ENCODE results near the gene ELOVL6. TPM values are rescaled to one million over a fixed set of nuclear protein-coding genes. Genes with fewer than 3 reads are reported as not detected.

Gene ELOVL6
- total and polyA plus RNA-seq, 10 donors = 0.58 to 4.5 (median 3.3) TPM

DNA sequence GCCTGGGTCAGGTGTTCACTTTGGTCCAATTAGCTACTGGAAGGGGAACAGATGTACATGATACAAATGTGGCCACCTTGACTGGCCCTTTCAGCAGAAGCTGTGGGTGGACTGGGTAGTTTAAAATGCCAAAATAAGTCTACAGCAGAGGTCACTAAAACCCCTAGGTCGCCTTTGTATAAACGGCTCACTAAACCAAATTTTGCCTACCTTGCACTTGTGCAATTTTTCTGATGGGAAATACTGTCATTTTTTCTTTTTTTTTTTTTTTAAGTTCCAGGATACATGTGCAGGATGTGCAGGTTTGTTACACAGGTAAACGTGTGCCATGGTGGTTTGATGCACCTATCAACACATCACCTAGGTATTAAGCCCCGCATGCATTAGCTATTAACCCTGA lies 176.0 kb downstream of the ELOVL6 start:
- 78 to 93% (median 91%) methylated on average over 4 of the region's 4 CpGs for WGBS, 5 donors
- no peak for TF ChIP-seq CTCF (IDR thresholded peaks at IDR 0.05 in 8 of 11, conservative IDR thresholded peaks at IDR 0.05 in 3 of 11)
- TF ChIP-seq POLR2AphosphoS5 (IDR thresholded peaks at IDR 0.05) = no peak
- TF ChIP-seq POLR2A (IDR thresholded peaks at IDR 0.05) = no peak
- no peaks in the 10 kb centered on the region for H3K9me3 ChIP-seq
- no peak overlapping the region for H3K27ac ChIP-seq
- DNase-seq = no peak
- H3K4me3 ChIP-seq = no peak overlapping the region
- intact Hi-C loops (cut with DNase I; ENCODE audit: low total_unique reads) = no loop called here
- no peaks in the 10 kb centered on the region for H3K4me1 ChIP-seq
- no peaks in the 10 kb centered on the region for H3K36me3 ChIP-seq
- H3K27me3 ChIP-seq (replicated peaks in 1 of 7) = no peaks in the 10 kb centered on the region

DNA sequence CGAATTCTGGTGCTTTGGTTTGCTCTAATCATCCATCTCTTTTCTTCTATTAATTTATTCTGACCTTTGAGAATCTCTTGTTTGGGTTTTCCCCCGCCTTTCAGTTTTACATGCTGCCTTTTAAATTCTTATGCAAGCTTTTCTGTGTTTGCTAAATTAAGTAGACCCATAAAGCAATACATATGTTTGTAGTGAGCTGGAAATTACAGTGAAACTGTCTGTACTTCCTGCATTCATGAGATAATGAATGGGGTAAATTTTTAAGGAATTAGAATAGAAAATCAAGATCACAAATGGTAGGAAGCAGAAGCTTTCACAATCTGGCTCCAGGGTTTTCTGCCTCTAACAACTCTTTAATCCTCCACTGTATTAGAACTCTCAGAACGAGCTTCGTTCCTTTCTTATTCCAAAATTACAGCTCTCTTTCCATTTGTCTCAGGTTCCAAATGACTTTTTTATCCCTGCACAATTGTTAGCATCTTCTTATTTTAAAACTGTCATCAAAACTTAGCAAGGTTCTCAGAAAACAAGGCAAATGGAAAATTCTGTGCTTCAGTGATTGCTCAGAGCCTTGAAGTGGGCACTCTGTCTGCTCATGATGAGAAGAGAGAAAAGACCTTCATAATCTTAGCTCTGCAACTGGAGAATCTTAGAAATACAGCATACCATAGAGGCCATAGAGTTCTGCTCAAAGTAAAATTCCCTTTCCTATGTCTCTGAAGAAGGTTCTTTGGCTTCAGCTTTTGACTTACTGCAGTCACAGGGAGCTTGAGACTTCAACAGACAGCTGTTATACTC lies 177.6 kb downstream of the ELOVL6 start:
- TF ChIP-seq POLR2AphosphoS5 (IDR thresholded peaks at IDR 0.05) = no peak
- no peak for TF ChIP-seq CTCF (IDR thresholded peaks at IDR 0.05 in 8 of 11, conservative IDR thresholded peaks at IDR 0.05 in 3 of 11)
- no peak for TF ChIP-seq POLR2A (IDR thresholded peaks at IDR 0.05)

GRCh38 chr4:110020139-110020538 lies 178.3 kb downstream of the ELOVL6 start:
- DNase-seq = no peak
- 46 to 77% (median 67%) methylated on average over 5 of the region's 5 CpGs for WGBS, 5 donors
- no peak for TF ChIP-seq POLR2A (IDR thresholded peaks at IDR 0.05)
- no peak for TF ChIP-seq CTCF (IDR thresholded peaks at IDR 0.05 in 8 of 11, conservative IDR thresholded peaks at IDR 0.05 in 3 of 11)
- TF ChIP-seq POLR2AphosphoS5 (IDR thresholded peaks at IDR 0.05) = no peak

More for the DNA sequence above, 177.6 kb downstream of the ELOVL6 start:
- Histone ChIP-seq H3K4me1 (no peaks in the 10 kb centered on the region), H3K9me3 (peaks cover 0 to 12% (median 0%) of the 10 kb centered on the region in 8 donors), H3K4me3 (no peak overlapping the region), H3K27ac (no peak overlapping the region), H3K27me3 (replicated peaks in 1 of 7) (no peaks in the 10 kb centered on the region), H3K36me3 (no peaks in the 10 kb centered on the region)
- WGBS, 5 donors = 56 to 80% (median 76%) methylated on average over 4 of the region's 4 CpGs
- intact Hi-C loops (cut with DNase I; ENCODE audit: low total_unique reads) = no loop called here
- no peak for DNase-seq

DNA sequence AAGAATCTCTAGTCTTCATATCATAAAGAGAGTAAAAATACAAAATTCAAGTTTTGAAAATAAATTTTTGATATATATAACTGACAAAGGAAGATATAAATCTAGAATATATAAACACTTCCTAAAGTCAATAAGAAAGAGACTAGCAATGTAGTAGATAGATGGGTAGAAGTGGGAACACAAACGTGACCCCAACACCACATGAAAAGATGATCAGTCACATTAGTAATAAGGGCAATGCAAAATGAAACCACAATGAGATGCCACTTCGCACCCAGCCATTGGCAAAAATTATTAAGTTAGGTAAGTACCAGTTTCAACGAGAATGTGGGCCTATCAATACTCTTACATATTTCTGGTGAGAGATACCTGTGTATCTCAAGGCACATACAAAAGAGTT lies 179.3 kb downstream of the ELOVL6 start:
- H3K4me1 ChIP-seq = no peaks in the 10 kb centered on the region
- intact Hi-C loops (cut with DNase I; ENCODE audit: low total_unique reads) = no loop called here
- no peak for DNase-seq

More at GRCh38 chr4:110020139-110020538, 178.3 kb downstream of the ELOVL6 start:
- Histone ChIP-seq H3K4me1 (no peaks in the 10 kb centered on the region), H3K36me3 (no peaks in the 10 kb centered on the region), H3K4me3 (no peak overlapping the region), H3K9me3 (peaks cover 0 to 12% (median 0%) of the 10 kb centered on the region in 8 donors), H3K27me3 (replicated peaks in 1 of 7) (no peaks in the 10 kb centered on the region), H3K27ac (no peak overlapping the region)
- intact Hi-C loops (cut with DNase I; ENCODE audit: low total_unique reads) = no loop called here

More for the DNA sequence above, 179.3 kb downstream of the ELOVL6 start:
- Histone ChIP-seq H3K27ac (no peak overlapping the region), H3K36me3 (no peaks in the 10 kb centered on the region), H3K9me3 (peaks cover 0 to 12% (median 0%) of the 10 kb centered on the region in 8 donors), H3K4me3 (no peak overlapping the region), H3K27me3 (replicated peaks in 1 of 7) (no peaks in the 10 kb centered on the region)
- no peak for TF ChIP-seq CTCF (IDR thresholded peaks at IDR 0.05 in 8 of 11, conservative IDR thresholded peaks at IDR 0.05 in 3 of 11)
- TF ChIP-seq POLR2A (IDR thresholded peaks at IDR 0.05) = no peak
- no peak for TF ChIP-seq POLR2AphosphoS5 (IDR thresholded peaks at IDR 0.05)
- 63 to 72% (median 66%) methylated on average over 3 of the region's 3 CpGs for WGBS, 5 donors

Measured in spleen (tissue), 11 donors.